Measurements from ENCODE around the gene THSD7B.

DNA sequence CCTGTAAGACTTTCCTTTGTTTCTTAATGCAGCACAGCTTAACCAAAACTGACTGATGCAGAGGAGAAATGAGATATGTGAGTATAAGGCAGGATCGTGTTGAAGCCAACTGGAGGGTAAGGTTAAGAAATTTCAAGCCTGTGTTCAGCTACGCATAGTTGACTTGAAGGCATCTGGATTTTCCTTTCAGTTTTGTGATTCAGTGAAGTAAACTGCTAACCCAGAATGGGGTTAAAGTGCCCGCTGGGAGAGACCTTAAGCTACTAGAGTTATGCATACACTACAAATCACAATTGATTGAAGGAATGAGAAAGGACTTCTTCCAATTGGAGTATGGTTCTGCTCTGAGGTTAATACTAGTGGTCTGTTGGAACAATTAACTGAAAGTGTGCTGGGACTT lies 22.6 kb downstream of the THSD7B start:
- TF ChIP-seq POLR2AphosphoS5 (IDR thresholded peaks at IDR 0.05) (no peak), EP300 (IDR thresholded peaks at IDR 0.05) (no peak), POLR2A (IDR thresholded peaks at IDR 0.05; ENCODE audit: low read depth) (no peak)
- TF ChIP-seq, protein P1, sequence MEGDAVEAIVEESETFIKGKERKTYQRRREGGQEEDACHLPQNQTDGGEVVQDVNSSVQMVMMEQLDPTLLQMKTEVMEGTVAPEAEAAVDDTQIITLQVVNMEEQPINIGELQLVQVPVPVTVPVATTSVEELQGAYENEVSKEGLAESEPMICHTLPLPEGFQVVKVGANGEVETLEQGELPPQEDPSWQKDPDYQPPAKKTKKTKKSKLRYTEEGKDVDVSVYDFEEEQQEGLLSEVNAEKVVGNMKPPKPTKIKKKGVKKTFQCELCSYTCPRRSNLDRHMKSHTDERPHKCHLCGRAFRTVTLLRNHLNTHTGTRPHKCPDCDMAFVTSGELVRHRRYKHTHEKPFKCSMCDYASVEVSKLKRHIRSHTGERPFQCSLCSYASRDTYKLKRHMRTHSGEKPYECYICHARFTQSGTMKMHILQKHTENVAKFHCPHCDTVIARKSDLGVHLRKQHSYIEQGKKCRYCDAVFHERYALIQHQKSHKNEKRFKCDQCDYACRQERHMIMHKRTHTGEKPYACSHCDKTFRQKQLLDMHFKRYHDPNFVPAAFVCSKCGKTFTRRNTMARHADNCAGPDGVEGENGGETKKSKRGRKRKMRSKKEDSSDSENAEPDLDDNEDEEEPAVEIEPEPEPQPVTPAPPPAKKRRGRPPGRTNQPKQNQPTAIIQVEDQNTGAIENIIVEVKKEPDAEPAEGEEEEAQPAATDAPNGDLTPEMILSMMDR (IDR thresholded peaks at IDR 0.05) = no peak

All from esophagus muscularis mucosa (tissue), 4 donors.